Measurements from ENCODE around the gene TAF9.

The TAF9 gene

GRCh38 chr5:69404659-69405330 lies 35.5 kb upstream of the TAF9 start:
- H3K4me1 ChIP-seq (ENCODE audit: insufficient read depth, low read length, poor library complexity, severe bottlenecking): peaks cover 6% of the 10 kb centered on the region
- H3K9me2 ChIP-seq (replicated peaks; ENCODE audit: low read depth, low read length): no peaks in the 10 kb centered on the region
- H3K4me2 ChIP-seq (ENCODE audit: low read depth, low read length, poor library complexity, severe bottlenecking): peak overlapping the region; percentile 32
- no peaks in the 10 kb centered on the region for H3K9me3 ChIP-seq (ENCODE audit: insufficient read depth, low read depth, low read length)
- H3K4me3 ChIP-seq (ENCODE audit: low read length, poor library complexity, severe bottlenecking): no peak overlapping the region
- no peak for TF ChIP-seq EZH2phosphoT487 (IDR thresholded peaks at IDR 0.05; ENCODE audit: borderline replicate concordance)
- no peak for TF ChIP-seq CTCF (conservative IDR thresholded peaks at IDR 0.05; ENCODE audit: low read length)
- H2AFZ ChIP-seq (ENCODE audit: low read length): no peak overlapping the region
- H4K20me1 ChIP-seq (ENCODE audit: insufficient read depth, low read length, poor library complexity, severe bottlenecking): no peaks in the 10 kb centered on the region
- no peaks in the 10 kb centered on the region for H3F3A ChIP-seq (ENCODE audit: low read depth)
- H3K79me2 ChIP-seq (ENCODE audit: insufficient read depth, low read length): no peaks in the 10 kb centered on the region
- no peak overlapping the region for H3K9ac ChIP-seq (ENCODE audit: low read depth, low read length, poor library complexity, severe bottlenecking)
- peaks cover 12% of the 10 kb centered on the region; the same call in 1 of the 2 replicates for H3K36me3 ChIP-seq (ENCODE audit: insufficient read depth, low read length)
- H3K27me3 ChIP-seq (ENCODE audit: insufficient read depth, low read length, poor library complexity, severe bottlenecking): no peaks in the 10 kb centered on the region

GRCh38 chr5:69378376-69378775 lies 9.1 kb upstream of the TAF9 start:
- H3K4me3 ChIP-seq (ENCODE audit: low read length, poor library complexity, severe bottlenecking): no peak overlapping the region
- H3K9me3 ChIP-seq (ENCODE audit: insufficient read depth, low read depth, low read length): no peaks in the 10 kb centered on the region
- H3K27me3 ChIP-seq (ENCODE audit: insufficient read depth, low read length, poor library complexity, severe bottlenecking): no peaks in the 10 kb centered on the region
- H3K4me2 ChIP-seq (ENCODE audit: low read depth, low read length, poor library complexity, severe bottlenecking): no peak overlapping the region
- H3K9me2 ChIP-seq (replicated peaks; ENCODE audit: low read depth, low read length): no peaks in the 10 kb centered on the region
- H3K9ac ChIP-seq (ENCODE audit: low read depth, low read length, poor library complexity, severe bottlenecking): no peak overlapping the region
- peaks cover 10% of the 10 kb centered on the region; the same call in 1 of the 2 replicates for H3K36me3 ChIP-seq (ENCODE audit: insufficient read depth, low read length)
- no peaks in the 10 kb centered on the region for H4K20me1 ChIP-seq (ENCODE audit: insufficient read depth, low read length, poor library complexity, severe bottlenecking)
- H3F3A ChIP-seq (ENCODE audit: low read depth): no peaks in the 10 kb centered on the region
- peaks cover 3% of the 10 kb centered on the region for H3K4me1 ChIP-seq (ENCODE audit: insufficient read depth, low read length, poor library complexity, severe bottlenecking)
- H3K79me2 ChIP-seq (ENCODE audit: insufficient read depth, low read length): no peaks in the 10 kb centered on the region
- TF ChIP-seq EZH2phosphoT487 (IDR thresholded peaks at IDR 0.05; ENCODE audit: borderline replicate concordance) (no peak), CTCF (conservative IDR thresholded peaks at IDR 0.05; ENCODE audit: low read length) (no peak)
- no peak overlapping the region for H2AFZ ChIP-seq (ENCODE audit: low read length)

- Histone ChIP-seq H3K4me3 (ENCODE audit: low read length, poor library complexity, severe bottlenecking) (no peak overlapping the region), H3K79me2 (ENCODE audit: insufficient read depth, low read length) (peaks cover 27% of the 10 kb centered on the region)
Observed at GRCh38 chr5:69374911-69375446, 5.7 kb upstream of the TAF9 start.

More at GRCh38 chr5:69374911-69375446, 5.7 kb upstream of the TAF9 start:
- Histone ChIP-seq H3K9me3 (ENCODE audit: insufficient read depth, low read depth, low read length) (no peaks in the 10 kb centered on the region), H3K9me2 (replicated peaks; ENCODE audit: low read depth, low read length) (no peaks in the 10 kb centered on the region), H3K36me3 (ENCODE audit: insufficient read depth, low read length) (peaks cover 5% of the 10 kb centered on the region; the same call in 1 of the 2 replicates), H3K4me2 (ENCODE audit: low read depth, low read length, poor library complexity, severe bottlenecking) (no peak overlapping the region), H3K9ac (ENCODE audit: low read depth, low read length, poor library complexity, severe bottlenecking) (no peak overlapping the region), H3F3A (ENCODE audit: low read depth) (no peaks in the 10 kb centered on the region), H2AFZ (ENCODE audit: low read length) (no peak overlapping the region), H4K20me1 (ENCODE audit: insufficient read depth, low read length, poor library complexity, severe bottlenecking) (peaks cover 19% of the 10 kb centered on the region), H3K27me3 (ENCODE audit: insufficient read depth, low read length, poor library complexity, severe bottlenecking) (no peaks in the 10 kb centered on the region), H3K4me1 (ENCODE audit: insufficient read depth, low read length, poor library complexity, severe bottlenecking) (peaks cover 23% of the 10 kb centered on the region)
- TF ChIP-seq EZH2phosphoT487 (IDR thresholded peaks at IDR 0.05; ENCODE audit: borderline replicate concordance) (no peak), CTCF (conservative IDR thresholded peaks at IDR 0.05; ENCODE audit: low read length) (no peak)

All from Loucy (cell line).